Hematopoietic multipotent progenitor cell (in vitro differentiated cells): ENCODE results near the gene TRPM5. TPM values are rescaled to one million over a fixed set of nuclear protein-coding genes. Genes with fewer than 3 reads are reported as not detected.
A peak's percentile ranks its signal among the peaks of the same experiment; 100 is the strongest.

Experiments used
- DNase-seq, 3 donors: peaks; one replicate each; pipeline ENCODE4 v3.0.0-alpha.2; 2011 to 2015; ENCODE audit warnings: low read depth in 2 of 3, low spot score in 2 of 3
- total RNA-seq: library from RNA; depleted of rRNA; stranded (reverse); fragments of >200 nt; gene quantifications from one replicate; pipeline ENCODE4 v1.2.3, GENCODE V29; 2012

The TRPM5 gene
- total RNA-seq, 1 donor, result not detected

GRCh38 chr11:2421996-2422395, 22.3 kb downstream of the TRPM5 start:
- no peak for DNase-seq

- no peak for DNase-seq
These were observed 22.9 kb downstream of the TRPM5 start for GRCh38 chr11:2421226-2421994.

- peak; percentile 55 to 83 (median 71) for DNase-seq
These were observed 23.6 kb downstream of the TRPM5 start for GRCh38 chr11:2420502-2421225.

- peak in 2 of 3 donors; percentile 70 to 79 for DNase-seq
These were observed 24.4 kb downstream of the TRPM5 start for GRCh38 chr11:2419638-2420501.

- DNase-seq, result no peak
These were observed 25.5 kb downstream of the TRPM5 start for GRCh38 chr11:2418693-2419360.

- DNase-seq, result no peak
These were observed 26.2 kb downstream of the TRPM5 start for GRCh38 chr11:2417856-2418692.

GRCh38 chr11:2416765-2417164, 27.5 kb downstream of the TRPM5 start:
- no peak for DNase-seq

- no peak for DNase-seq
These were observed 28.5 kb downstream of the TRPM5 start for GRCh38 chr11:2415601-2416380.

GRCh38 chr11:2415171-2415570, 29.1 kb downstream of the TRPM5 start:
- DNase-seq, result no peak

- DNase-seq, result no peak
These were observed 29.7 kb downstream of the TRPM5 start for GRCh38 chr11:2414616-2415015.

GRCh38 chr11:2413742-2414579, 30.4 kb downstream of the TRPM5 start:
- no peak for DNase-seq

- no peak for DNase-seq
These were observed 32.0 kb downstream of the TRPM5 start for GRCh38 chr11:2412323-2412722.

- no peak for DNase-seq
These were observed 32.6 kb downstream of the TRPM5 start for GRCh38 chr11:2411446-2412305.

GRCh38 chr11:2410616-2411015, 33.7 kb downstream of the TRPM5 start:
- DNase-seq, result no peak

GRCh38 chr11:2409611-2410468, 34.5 kb downstream of the TRPM5 start:
- no peak for DNase-seq

GRCh38 chr11:2409126-2409525, 35.2 kb downstream of the TRPM5 start:
- no peak for DNase-seq
